Neural progenitor cell (in vitro differentiated cells): ENCODE measurements around the gene MAGI3. TPM values are rescaled to one million over a fixed set of nuclear protein-coding genes. Genes with fewer than 3 reads are reported as not detected.
"Not testable (repeated sequence)": the region's sequence is repeated elsewhere in the genome, so short reads cannot be mapped to it uniquely, and the experiment has no call there.

Source experiments
- DNase-seq: peaks from one replicate; pipeline ENCODE4 v3.0.0-alpha.2; 2016; ENCODE audit warnings: low spot score
- H2AFZ ChIP-seq: fragments of 200-600 bp; sonication (generic); replicated peaks from 2 replicates; pipeline ENCODE4 v1.6.1; 2016; ENCODE audit warnings: antibody characterized with exemption
- H3F3A ChIP-seq: fragments of 200-600 bp; sonication (generic); 2 replicates; pipeline ENCODE4 v1.6.1; 2016; ENCODE audit warnings: antibody characterized with exemption, low read depth
- H3K27ac ChIP-seq: fragments of 200-600 bp; sonication (generic); 2 replicates; pipeline ENCODE4 v1.5.1; 2016; ENCODE audit warnings: mild to moderate bottlenecking
- H3K27me3 ChIP-seq: fragments of 200-600 bp; sonication (generic); 2 replicates; pipeline ENCODE4 v1.6.1; 2016; ENCODE audit warnings: mild to moderate bottlenecking, moderate library complexity
- H3K36me3 ChIP-seq: fragments of 200-600 bp; sonication (generic); 2 replicates; pipeline ENCODE4 v1.5.1; 2016
- H3K4me1 ChIP-seq: fragments of 200-600 bp; sonication (generic); 2 replicates; pipeline ENCODE4 v1.6.1; 2016; ENCODE audit warnings: mixed run types
- H3K4me2 ChIP-seq: fragments of 200-600 bp; sonication (generic); 2 replicates; pipeline ENCODE4 v1.6.1; 2016
- H3K4me3 ChIP-seq: fragments of 200-600 bp; sonication (generic); 2 replicates; pipeline ENCODE4 v1.5.1; 2016
- H3K79me2 ChIP-seq: fragments of 200-600 bp; sonication (generic); 2 replicates; pipeline ENCODE4 v1.6.1; 2016; ENCODE audit warnings: low read depth
- H3K9ac ChIP-seq: fragments of 200-600 bp; sonication (generic); 2 replicates; pipeline ENCODE4 v1.6.1; 2016
- H3K9me3 ChIP-seq: fragments of 200-600 bp; sonication (generic); 2 replicates; pipeline ENCODE4 v1.5.1; 2016; ENCODE audit warnings: low read depth
- H4K20me1 ChIP-seq: fragments of 200-600 bp; sonication (generic); 2 replicates; pipeline ENCODE4 v1.6.1; 2016; ENCODE audit warnings: low read depth
- H3K27ac Mint-ChIP-seq: 3 replicates; pipeline ENCODE4 v1.8.0; 2021; ENCODE audit warnings: mixed read lengths
- H3K27me3 Mint-ChIP-seq: 2 replicates; pipeline ENCODE4 v1.8.0; 2022; ENCODE audit warnings: low read depth, mild to moderate bottlenecking, inconsistent platforms, moderate library complexity, mixed read lengths; ENCODE audit not compliant: insufficient read depth
- H3K36me3 Mint-ChIP-seq: 3 replicates; pipeline ENCODE4 v1.8.0; 2021; ENCODE audit warnings: mixed read lengths
- H3K4me1 Mint-ChIP-seq: 3 replicates; pipeline ENCODE4 v1.8.0; 2021; ENCODE audit warnings: mixed read lengths
- H3K4me3 Mint-ChIP-seq: 3 replicates; pipeline ENCODE4 v1.8.0; 2021; ENCODE audit warnings: mild to moderate bottlenecking, moderate library complexity, mixed read lengths
- H3K9me3 Mint-ChIP-seq: 3 replicates; pipeline ENCODE4 v1.8.0; 2020; ENCODE audit warnings: mixed read lengths
- EZH2 ChIP-seq: fragments of 200-600 bp; sonication (generic); IDR thresholded peaks from 2 replicates; pipeline ENCODE4 v1.6.1; 2017; ENCODE audit warnings: antibody characterized with exemption, mild to moderate bottlenecking, moderate library complexity
- EZH2phosphoT487 ChIP-seq: fragments of 200-600 bp; sonication (generic); IDR thresholded peaks from 2 replicates; pipeline ENCODE4 v1.6.1; 2017; ENCODE audit warnings: antibody characterized with exemption
- total RNA-seq: library from RNA; depleted of rRNA; stranded (reverse); fragments of >200 nt; gene quantifications from 2 replicates; pipeline ENCODE4 v1.2.3, GENCODE V29; 2015; ENCODE audit warnings: low replicate concordance
- TF ChIP-seq, protein P1 (sequence below): fragments of 200-600 bp; sonication (generic); IDR thresholded peaks from 2 replicates; pipeline ENCODE4 v1.5.1; 2017; ENCODE audit warnings: antibody characterized with exemption, mild to moderate bottlenecking

MAGI3 gene
- total RNA-seq, 1 donor from 2014 or later: 26.9 TPM

DNA sequence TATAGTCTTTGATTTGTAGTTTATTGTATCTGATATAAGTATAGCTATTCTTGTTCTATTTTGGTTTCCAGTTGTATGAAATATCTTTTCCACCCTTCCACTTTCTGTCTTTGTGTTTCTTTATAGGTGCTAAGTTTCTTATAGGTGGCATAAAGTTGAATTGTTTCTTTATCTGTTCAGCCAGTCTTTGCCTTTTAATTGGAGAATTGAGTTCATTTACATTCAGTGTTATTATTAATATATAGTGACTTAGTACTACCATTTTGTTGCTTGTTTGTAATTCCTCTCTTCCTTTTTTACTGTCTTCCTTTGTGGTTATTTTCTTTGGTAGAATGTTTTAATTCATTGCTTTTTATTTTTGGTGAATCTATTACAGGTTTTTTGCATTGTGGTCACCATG lies 77.7 kb downstream of the MAGI3 start:
- Mint-ChIP-seq H3K27ac (no peak overlapping the region), H3K27me3 (no peaks in the 10 kb centered on the region), H3K9me3 (peaks cover 30% of the 10 kb centered on the region), H3K4me1 (no peaks in the 10 kb centered on the region), H3K36me3 (peaks cover 7% of the 10 kb centered on the region), H3K4me3 (no peak overlapping the region)
- H3K36me3 ChIP-seq: no peaks in the 10 kb centered on the region
- no peaks in the 10 kb centered on the region for H3K4me1 ChIP-seq
- H4K20me1 ChIP-seq: no peaks in the 10 kb centered on the region
- no peak for TF ChIP-seq EZH2
- TF ChIP-seq EZH2phosphoT487: no peak
- TF ChIP-seq, protein P1, sequence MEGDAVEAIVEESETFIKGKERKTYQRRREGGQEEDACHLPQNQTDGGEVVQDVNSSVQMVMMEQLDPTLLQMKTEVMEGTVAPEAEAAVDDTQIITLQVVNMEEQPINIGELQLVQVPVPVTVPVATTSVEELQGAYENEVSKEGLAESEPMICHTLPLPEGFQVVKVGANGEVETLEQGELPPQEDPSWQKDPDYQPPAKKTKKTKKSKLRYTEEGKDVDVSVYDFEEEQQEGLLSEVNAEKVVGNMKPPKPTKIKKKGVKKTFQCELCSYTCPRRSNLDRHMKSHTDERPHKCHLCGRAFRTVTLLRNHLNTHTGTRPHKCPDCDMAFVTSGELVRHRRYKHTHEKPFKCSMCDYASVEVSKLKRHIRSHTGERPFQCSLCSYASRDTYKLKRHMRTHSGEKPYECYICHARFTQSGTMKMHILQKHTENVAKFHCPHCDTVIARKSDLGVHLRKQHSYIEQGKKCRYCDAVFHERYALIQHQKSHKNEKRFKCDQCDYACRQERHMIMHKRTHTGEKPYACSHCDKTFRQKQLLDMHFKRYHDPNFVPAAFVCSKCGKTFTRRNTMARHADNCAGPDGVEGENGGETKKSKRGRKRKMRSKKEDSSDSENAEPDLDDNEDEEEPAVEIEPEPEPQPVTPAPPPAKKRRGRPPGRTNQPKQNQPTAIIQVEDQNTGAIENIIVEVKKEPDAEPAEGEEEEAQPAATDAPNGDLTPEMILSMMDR: no peak
- DNase-seq: no peak
- no peak overlapping the region for H3K9ac ChIP-seq
- no peak overlapping the region for H2AFZ ChIP-seq
- no peak overlapping the region for H3K4me3 ChIP-seq
- H3K27ac ChIP-seq: no peak overlapping the region
- H3K79me2 ChIP-seq: peaks cover 52% of the 10 kb centered on the region
- no peaks in the 10 kb centered on the region for H3F3A ChIP-seq
- no peaks in the 10 kb centered on the region for H3K27me3 ChIP-seq
- H3K9me3 ChIP-seq: no peaks in the 10 kb centered on the region
- H3K4me2 ChIP-seq: no peak overlapping the region

DNA sequence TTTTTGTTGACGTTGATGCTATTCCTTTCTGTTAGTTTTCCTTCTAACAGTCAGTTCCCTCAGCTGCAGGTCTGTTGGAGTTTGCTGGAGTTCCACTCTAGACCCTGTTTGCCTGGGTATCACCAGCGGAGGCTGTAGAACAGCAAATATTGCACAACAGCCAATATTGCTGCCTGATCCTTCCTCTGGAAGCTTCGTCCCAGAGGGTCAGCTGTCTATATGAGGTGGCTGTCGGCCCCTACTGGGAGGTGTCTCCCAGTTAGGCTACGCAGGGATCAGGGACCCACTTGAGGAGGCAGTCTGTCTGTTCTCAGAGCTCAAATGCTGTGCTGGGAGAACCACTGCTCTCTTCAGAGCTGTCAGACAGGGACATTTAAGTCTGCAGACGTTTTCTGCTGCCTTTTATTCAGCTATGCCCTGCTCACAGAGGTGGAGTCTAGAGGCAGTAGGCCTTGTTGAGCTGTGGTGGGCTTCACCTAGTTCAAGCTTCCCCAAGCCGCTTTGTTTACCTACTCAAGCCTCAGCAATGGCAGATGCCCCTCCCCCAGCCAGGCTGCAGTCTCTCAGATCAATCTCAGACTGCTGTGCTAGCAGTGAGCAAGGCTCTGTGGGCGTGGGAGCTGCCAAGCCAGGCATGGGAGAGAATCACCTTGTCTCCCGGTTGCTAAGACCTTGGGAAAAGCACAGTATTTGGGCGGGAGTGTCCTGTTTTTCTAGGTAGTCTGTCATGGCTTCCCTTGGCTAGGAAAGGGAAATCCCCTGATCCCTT lies 88.3 kb downstream of the MAGI3 start:
- not testable (repeated sequence) for H3K27ac ChIP-seq, H3K27ac Mint-ChIP-seq, H3K4me3 Mint-ChIP-seq, H3K27me3 Mint-ChIP-seq, H3K36me3 Mint-ChIP-seq, DNase-seq, H3K9ac ChIP-seq, H3K36me3 ChIP-seq, H3K4me2 ChIP-seq, H2AFZ ChIP-seq, H3K4me3 ChIP-seq, H4K20me1 ChIP-seq, H3K4me1 ChIP-seq, H3F3A ChIP-seq, H3K27me3 ChIP-seq, H3K4me1 Mint-ChIP-seq
- peaks cover 31% of the 10 kb centered on the region for H3K79me2 ChIP-seq
- peaks cover 70% of the 10 kb centered on the region for H3K9me3 Mint-ChIP-seq
- peaks cover 11% of the 10 kb centered on the region for H3K9me3 ChIP-seq

DNA sequence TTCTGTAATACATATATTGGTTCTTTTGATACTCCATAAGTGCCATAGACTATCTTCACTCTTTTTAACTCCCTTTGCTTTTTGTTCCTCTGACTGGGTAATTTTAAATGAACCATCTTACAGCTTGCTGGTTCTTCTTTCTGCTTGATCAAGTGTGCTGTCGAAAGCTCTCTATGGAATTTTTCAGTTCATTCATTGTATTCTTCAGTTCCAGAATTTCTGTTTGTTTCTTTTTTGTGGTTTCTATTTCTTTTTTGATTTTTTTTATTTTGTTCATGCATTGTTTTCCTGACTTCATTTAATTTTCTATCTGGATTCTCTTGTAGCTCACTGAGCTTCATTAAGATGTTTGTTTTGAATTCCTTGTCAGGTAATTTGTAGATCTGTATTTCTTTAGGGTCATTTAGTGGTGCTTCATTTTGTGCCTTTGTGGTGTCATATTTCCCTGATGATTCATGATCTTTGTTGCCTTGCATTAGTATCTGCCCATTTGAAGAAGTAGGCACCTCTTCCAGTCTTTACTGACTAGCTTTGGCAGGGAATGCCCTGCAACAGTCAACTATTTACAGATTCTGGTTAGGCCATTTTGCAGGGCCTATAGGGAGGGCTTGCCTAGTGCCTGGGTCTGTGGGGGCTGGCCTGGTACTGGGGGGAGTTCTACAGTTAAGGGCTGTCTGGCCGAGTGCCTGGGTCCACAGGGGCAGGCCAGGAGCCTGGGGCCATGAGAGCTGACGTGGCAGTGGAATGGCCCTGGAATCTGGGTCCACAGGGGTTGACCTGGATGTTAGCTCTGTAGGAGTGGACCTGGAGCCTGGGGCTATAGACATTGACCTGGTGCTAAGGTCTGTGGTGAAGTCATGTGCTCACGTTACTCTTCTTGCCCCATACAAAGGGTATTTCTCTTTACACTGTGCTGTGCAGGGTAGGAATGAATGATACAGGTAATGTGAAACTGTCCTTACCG lies 89.7 kb downstream of the MAGI3 start:
- H3K27ac ChIP-seq: no peak overlapping the region
- H3K4me2 ChIP-seq: no peak overlapping the region
- no peak overlapping the region for H2AFZ ChIP-seq
- H3F3A ChIP-seq: no peaks in the 10 kb centered on the region
- H3K27me3 ChIP-seq: no peaks in the 10 kb centered on the region
- H4K20me1 ChIP-seq: no peaks in the 10 kb centered on the region
- DNase-seq: no peak
- H3K4me1 ChIP-seq: peaks cover 4% of the 10 kb centered on the region
- H3K4me3 Mint-ChIP-seq: no peak overlapping the region
- H3K27ac Mint-ChIP-seq: no peak overlapping the region
- H3K36me3 Mint-ChIP-seq: peaks cover 11% of the 10 kb centered on the region
- H3K79me2 ChIP-seq: peaks cover 38% of the 10 kb centered on the region
- H3K27me3 Mint-ChIP-seq: no peaks in the 10 kb centered on the region
- no peaks in the 10 kb centered on the region for H3K36me3 ChIP-seq
- H3K9ac ChIP-seq: no peak overlapping the region
- H3K9me3 ChIP-seq: peaks cover 11% of the 10 kb centered on the region
- H3K9me3 Mint-ChIP-seq: peaks cover 59% of the 10 kb centered on the region
- TF ChIP-seq EZH2phosphoT487 (no peak), EZH2 (no peak)
- TF ChIP-seq, protein P1: no peak
- no peak overlapping the region for H3K4me3 ChIP-seq
- H3K4me1 Mint-ChIP-seq: no peaks in the 10 kb centered on the region

DNA sequence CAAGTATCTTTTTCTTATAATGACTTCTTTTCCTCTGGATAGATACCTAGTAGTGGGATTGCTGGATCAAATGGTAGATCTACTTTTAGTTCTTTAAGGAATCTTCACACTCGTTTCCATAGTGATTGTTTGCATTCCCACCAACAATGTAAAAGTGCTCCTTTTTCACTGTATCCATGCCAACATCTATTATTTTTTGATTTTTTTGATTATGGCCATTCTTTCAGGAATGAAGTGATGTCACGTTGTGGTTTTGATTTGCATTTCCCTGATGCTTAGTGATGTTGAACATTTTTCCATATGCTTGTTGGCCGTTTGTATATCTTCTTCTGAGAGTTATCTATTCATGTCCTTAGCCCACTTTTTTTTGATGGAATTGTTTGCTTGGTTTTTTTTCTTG lies 94.8 kb downstream of the MAGI3 start:
- H3K27me3 Mint-ChIP-seq, H3K4me1 ChIP-seq, H3K4me3 Mint-ChIP-seq, H2AFZ ChIP-seq, H3K27ac ChIP-seq, H3K4me2 ChIP-seq, H3K4me1 Mint-ChIP-seq, H3K27ac Mint-ChIP-seq, H3K36me3 Mint-ChIP-seq, H3K4me3 ChIP-seq, H3K36me3 ChIP-seq, DNase-seq, H3K9me3 ChIP-seq, H3K9ac ChIP-seq, H3K27me3 ChIP-seq, H3F3A ChIP-seq, H4K20me1 ChIP-seq: not testable (repeated sequence)
- peaks cover 39% of the 10 kb centered on the region for H3K79me2 ChIP-seq
- H3K9me3 Mint-ChIP-seq: peaks cover 52% of the 10 kb centered on the region
